GM12872 (cell line): ENCODE measurements around the gene HLA-B.
A peak's percentile ranks its signal among the peaks of the same experiment; 100 is the strongest.

ENCODE experiments used
- TF ChIP-seq, protein P1 (sequence below): IDR thresholded peaks from 3 replicates; pipeline ENCODE4 v1.5.1; 2011; ENCODE audit warnings: low read depth, mild to moderate bottlenecking, low read length, moderate library complexity; ENCODE audit not compliant: insufficient read depth

The HLA-B gene

DNA sequence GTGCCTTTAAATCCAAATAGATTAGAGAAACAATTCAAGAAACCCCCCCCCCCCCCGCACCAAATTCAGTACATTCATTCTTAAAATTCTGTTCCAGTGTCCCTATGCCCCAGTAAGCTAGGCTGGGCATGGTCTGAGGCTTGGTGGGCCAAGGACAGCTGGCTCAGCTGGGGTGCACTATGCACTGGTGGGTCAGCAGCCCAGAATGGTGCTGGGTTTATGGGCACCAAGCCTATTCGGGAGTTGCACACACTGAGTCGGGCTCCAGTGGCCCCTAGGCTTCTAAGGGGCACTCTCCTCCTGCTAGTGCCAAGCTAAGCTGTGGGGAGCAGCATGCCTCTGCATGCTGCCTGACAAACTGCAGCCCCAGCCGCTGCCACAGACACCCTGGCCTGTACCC lies 20.1 kb upstream of the HLA-B start:
- TF ChIP-seq, protein P1, sequence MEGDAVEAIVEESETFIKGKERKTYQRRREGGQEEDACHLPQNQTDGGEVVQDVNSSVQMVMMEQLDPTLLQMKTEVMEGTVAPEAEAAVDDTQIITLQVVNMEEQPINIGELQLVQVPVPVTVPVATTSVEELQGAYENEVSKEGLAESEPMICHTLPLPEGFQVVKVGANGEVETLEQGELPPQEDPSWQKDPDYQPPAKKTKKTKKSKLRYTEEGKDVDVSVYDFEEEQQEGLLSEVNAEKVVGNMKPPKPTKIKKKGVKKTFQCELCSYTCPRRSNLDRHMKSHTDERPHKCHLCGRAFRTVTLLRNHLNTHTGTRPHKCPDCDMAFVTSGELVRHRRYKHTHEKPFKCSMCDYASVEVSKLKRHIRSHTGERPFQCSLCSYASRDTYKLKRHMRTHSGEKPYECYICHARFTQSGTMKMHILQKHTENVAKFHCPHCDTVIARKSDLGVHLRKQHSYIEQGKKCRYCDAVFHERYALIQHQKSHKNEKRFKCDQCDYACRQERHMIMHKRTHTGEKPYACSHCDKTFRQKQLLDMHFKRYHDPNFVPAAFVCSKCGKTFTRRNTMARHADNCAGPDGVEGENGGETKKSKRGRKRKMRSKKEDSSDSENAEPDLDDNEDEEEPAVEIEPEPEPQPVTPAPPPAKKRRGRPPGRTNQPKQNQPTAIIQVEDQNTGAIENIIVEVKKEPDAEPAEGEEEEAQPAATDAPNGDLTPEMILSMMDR = no peak

DNA sequence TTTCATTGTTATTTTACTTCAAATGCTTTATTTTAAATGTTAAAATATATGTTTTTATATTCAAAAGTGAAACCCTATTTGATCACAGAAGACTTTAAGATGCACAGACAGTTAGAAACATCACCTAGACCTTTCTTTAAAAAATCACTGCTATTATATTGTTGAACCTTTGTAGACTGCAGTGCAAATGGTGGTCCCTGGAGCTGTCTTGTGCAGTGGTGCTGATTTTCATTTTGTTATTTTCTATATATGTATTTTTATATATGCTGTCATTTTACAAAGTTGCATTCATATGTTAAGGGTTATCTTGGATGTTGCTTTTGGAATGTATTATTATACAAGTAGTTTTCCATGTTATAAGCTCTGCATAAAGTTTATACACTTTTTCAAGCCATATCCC lies 18.7 kb upstream of the HLA-B start:
- TF ChIP-seq, protein P1 = no peak

DNA sequence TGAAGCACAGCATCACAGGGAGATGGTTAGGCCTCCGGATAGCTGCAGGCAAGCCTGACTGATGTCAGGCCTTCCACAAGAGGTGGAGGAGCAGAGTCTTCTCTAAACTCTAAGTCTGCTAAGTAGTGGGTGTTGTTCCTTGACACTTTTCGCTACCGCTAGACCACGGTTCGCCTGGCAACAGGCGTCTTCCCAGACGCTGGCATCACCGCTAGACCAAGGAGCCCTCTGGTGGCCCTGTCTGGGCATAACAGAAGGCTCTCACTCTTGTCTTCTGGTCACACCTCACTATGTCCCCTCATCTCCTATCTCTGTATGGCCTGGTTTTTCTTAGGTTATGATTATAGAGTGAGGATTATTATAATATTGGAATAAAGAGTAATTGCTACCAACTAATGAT lies 17.1 kb upstream of the HLA-B start:
- TF ChIP-seq, protein P1 = peak; percentile 44; the same call in 2 of the 3 replicates

GRCh38 chr6:31368461-31368860 lies 11.5 kb upstream of the HLA-B start:
- TF ChIP-seq, protein P1 = no peak

- TF ChIP-seq, protein P1 = peak; percentile 96
Measured at GRCh38 chr6:31366693-31367470, 9.9 kb upstream of the HLA-B start.

DNA sequence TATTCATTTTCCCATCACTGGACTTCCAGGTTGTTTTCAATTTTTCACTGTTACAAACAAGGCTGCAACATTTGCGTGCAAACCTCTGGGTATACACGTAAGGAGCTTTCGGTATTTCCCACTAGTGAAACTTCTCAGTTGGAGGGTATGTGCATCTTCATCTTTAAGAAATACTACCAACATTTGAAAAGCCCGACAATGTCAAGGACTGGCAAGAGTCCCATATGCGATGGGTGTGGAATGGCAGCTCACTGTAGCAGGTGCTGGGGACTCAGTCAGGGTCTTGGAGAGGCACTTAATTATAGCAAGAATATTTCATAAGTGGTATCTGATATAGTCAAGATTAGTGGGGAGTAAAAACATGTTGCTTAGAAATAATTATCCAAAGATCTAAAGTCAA lies 8.9 kb upstream of the HLA-B start:
- TF ChIP-seq, protein P1 = no peak

DNA sequence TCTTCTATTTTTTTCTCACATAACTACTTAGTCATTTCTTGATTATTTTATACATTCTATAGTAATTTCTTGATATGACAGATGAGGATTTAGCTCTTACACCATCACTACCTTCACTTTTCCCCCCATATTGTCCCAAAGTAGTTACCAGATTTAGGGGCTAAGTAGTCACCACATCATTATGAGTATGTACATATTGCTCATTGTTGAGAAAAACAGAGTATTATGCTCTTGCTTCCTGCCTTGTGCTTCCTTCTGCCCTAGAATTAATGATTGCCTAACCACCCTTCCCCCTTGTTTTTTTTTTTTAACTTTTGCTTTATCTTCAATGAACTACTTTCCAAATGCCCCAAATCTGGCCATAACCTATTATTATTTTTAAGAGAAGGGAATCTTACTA lies 6.8 kb upstream of the HLA-B start:
- TF ChIP-seq, protein P1 = no peak
